ENCODE measurements around the gene CST5.
"Not testable (repeated sequence)": the region's sequence is repeated elsewhere in the genome, so short reads cannot be mapped to it uniquely, and the experiment has no call there.

Gene CST5

DNA sequence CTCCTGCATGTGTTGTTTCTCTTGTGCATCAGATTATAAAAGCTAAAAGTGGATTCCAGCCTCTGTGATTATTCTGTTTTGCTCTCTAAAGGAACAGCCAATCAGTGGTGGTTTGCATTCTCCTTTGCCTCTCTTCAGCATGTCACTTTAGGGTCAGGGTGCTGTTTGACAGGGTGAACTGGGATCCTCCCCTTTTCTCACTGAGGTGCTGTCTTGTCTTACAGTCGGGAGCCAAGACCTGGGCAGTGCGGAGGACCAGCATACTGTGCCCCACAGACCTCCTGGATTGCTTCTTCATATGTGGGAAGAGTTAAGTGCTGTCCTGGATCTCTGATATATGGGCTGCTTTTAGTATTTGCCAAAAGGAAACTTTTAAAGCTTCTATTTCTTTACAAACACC lies 37.9 kb downstream of the CST5 start:
- no peak for DNase-seq (ENCODE audit: low read depth)

- no peak for DNase-seq (ENCODE audit: low read depth)
Measured at GRCh38 chr20:23835716-23836115, 43.8 kb downstream of the CST5 start.

- DNase-seq (ENCODE audit: low read depth) = no peak
Measured at GRCh38 chr20:23832775-23833513, 46.6 kb downstream of the CST5 start.

DNA sequence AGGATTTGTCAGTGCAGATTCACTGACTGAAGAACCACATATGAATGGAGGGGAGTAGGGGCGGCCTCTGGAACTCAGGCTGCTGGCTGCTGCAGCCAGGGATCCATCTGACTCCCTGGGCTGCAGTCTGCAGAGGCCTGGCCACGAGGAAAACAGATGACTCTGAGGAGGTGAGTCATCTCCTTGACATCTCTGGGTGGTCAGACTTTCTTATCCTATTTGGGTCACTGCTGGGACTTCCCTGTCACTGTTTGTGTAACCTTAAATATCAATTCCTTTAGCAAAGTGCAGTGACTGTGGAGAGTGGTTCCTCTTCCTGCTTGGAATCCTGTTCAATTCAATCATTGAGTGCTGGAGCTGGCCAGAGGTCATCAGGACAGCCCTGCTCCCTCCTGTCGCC lies 47.6 kb downstream of the CST5 start:
- not testable (repeated sequence) for DNase-seq (ENCODE audit: low read depth)

- no peak for DNase-seq (ENCODE audit: low read depth)
Measured at GRCh38 chr20:23826541-23827021, 53.0 kb downstream of the CST5 start, which contains the start of gene CST2. CST2 (minus strand) TSS chr20:23826729; CDS start chr20:23826660, 69 bp downstream.

Data from HS-5 (cell line).